Myometrial cell (primary cell): ENCODE data around the gene NAGPA. TPM values are rescaled to one million over a fixed set of nuclear protein-coding genes. Genes with fewer than 3 reads are reported as not detected.

Experiments
- total RNA-seq: library from RNA; depleted of rRNA; stranded (reverse); fragments of >200 nt; gene quantifications from 2 replicates; pipeline ENCODE4 v1.2.3, GENCODE V29; 2015

Gene NAGPA, protein sequence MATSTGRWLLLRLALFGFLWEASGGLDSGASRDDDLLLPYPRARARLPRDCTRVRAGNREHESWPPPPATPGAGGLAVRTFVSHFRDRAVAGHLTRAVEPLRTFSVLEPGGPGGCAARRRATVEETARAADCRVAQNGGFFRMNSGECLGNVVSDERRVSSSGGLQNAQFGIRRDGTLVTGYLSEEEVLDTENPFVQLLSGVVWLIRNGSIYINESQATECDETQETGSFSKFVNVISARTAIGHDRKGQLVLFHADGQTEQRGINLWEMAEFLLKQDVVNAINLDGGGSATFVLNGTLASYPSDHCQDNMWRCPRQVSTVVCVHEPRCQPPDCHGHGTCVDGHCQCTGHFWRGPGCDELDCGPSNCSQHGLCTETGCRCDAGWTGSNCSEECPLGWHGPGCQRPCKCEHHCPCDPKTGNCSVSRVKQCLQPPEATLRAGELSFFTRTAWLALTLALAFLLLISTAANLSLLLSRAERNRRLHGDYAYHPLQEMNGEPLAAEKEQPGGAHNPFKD
- 32.1 and 48.4 TPM in 2 replicates for total RNA-seq

DNA sequence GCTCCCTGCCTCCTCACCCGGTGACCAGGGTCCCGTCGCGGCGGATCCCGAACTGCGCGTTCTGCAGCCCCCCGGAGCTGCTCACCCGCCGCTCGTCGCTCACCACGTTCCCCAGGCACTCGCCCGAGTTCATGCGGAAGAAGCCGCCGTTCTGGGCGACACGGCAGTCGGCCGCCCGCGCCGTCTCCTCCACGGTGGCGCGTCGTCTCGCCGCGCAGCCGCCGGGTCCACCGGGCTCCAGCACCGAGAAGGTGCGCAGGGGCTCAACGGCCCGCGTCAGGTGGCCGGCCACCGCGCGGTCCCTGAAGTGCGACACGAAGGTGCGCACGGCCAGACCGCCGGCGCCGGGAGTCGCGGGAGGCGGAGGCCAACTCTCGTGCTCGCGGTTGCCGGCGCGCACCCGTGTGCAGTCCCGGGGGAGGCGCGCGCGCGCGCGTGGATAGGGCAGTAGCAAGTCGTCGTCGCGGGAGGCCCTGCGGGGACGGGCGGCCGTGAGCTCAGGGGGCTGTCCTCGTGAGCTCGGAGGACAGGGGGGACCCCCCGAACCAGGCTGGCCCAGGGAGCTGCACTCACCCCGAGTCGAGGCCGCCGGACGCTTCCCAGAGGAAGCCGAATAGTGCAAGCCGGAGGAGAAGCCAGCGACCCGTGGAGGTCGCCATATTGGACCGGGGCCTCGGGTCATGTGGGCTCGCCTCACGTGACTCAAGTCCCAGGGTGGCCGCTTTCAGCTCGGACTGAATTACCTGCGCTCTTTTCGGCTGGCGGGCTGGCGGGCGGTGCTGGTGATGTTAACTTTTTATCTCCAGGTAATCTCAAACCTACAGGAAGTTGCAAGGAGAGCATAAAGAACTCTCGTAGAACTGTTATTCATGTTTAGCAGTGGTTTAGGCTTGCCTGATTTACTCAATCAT lies at the start of gene NAGPA:
Gene NAGPA, minus strand, starts transcription at position 680 of the 911 bp plus-strand sequence. Its CDS starts 21 bp downstream, at position 659.

GRCh38 chr16:5071681-5072333 lies 38.1 kb upstream of the NAGPA start, which contains the start of gene ALG1:
TSS of gene ALG1 (plus strand) at chr16:5071843. CDS start at chr16:5071850, 7 bp downstream.

DNA sequence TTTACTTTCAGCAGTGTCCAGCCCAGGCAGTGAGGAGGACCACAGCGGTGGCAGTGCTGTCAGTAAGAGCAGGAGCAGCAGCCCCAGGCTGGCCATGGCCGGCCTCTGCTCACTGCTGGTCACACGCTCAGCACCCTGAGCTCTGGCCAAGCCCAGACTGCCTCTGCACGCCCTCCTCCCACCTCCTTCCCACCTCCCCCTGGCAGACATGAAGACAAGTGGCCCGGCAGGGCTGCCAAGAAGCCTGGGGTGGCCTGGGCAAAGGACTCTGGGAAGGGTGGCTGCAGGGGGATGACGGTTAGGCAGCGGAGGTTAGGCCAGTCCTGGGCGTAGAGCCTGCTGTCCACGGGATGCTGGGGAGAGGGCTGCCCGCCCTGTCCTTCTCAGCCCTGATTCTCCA lies 32.1 kb upstream of the NAGPA start, which contains the start of gene C16orf89:
Gene C16orf89, minus strand, starts transcription at position 144 of the 400 bp plus-strand sequence. Its CDS starts 48 bp downstream, at position 96.

Other genes starting within 250 kb of the NAGPA start
- not detected in 2 replicates for gene SEPTIN12, start 245.6 kb downstream of the NAGPA start, total RNA-seq
- not detected in 2 replicates for gene SMIM22, start 238.6 kb downstream of the NAGPA start, total RNA-seq
- 21.3 and 38.1 TPM in 2 replicates for gene ROGDI, start 231.3 kb downstream of the NAGPA start, total RNA-seq
- gene GLYR1, start 186.6 kb downstream of the NAGPA start, total RNA-seq: 32.8 and 33.2 TPM in 2 replicates
- gene UBN1, start 186.5 kb downstream of the NAGPA start, total RNA-seq: 13.8 and 18.6 TPM in 2 replicates
- under 0.01 and 0.18 TPM in 2 replicates for gene PPL, start 96.8 kb downstream of the NAGPA start, total RNA-seq
- 0.18 TPM in 1 of 2 replicates, not detected in the other for gene SEC14L5, start 75.6 kb downstream of the NAGPA start, total RNA-seq
- 0.29 TPM in 1 of 2 replicates, not detected in the other for gene C16orf89, start 32.0 kb upstream of the NAGPA start, total RNA-seq
- gene ALG1, start 37.9 kb upstream of the NAGPA start, total RNA-seq: 53.0 and 56.5 TPM in 2 replicates
- 17.5 and 23.4 TPM in 2 replicates for gene EEF2KMT, start 63.9 kb upstream of the NAGPA start, total RNA-seq